ENCODE results near the gene SPATA2. TPM values are rescaled to one million over a fixed set of nuclear protein-coding genes. Genes with fewer than 3 reads are reported as not detected.

The SPATA2 gene
- total RNA-seq, 5 donors from 2014 or later (not counting 1 experiment from before 2014, with no cell fraction given): 9.6 to 19.4 (median 10.4) TPM

DNA sequence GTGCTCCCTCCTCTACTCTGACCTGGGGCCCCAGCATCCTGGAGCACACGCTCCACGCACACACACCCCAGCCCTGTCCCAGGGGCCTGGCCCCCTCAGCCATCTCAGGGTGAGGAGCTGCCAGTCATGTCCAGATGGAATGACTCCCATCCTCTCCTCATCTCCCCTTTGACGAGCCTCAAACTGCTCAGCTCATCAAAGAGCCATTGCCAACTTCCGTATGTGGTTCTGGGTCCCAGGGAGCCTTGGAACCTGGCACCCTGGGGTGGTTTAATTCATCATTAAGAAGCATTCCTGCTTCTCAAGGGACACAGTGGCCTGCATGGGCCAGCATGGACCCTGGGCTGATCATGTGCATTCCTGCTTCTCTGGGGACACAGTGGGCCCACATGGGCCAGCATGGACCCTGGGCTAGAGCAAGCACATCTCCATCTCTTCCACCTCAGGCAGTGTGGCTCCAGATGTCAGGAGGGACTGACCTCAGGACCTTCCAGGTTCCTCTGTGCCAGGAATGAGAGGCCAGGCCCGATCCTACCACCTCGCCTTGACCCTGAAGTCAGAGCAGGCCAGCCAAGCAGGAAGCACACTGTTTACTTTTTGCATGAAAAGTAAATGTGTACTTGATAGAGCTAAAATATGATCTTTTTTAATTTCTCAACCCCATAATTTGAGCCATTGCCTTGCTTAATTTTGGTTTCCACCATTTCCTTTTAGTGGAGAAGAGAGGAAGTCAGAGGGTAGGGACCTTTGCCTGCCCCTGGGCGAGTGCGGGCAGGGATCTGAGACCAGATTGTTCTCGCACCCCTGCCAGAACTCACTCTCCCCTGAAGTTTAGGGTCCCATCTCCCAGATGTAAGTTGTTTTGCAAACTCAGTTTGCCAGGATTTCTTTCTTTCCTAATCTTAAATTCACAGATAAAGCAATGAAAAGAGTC, 26.1 kb downstream of the SPATA2 start:
- Histone ChIP-seq H3K27me3 (replicated peaks in 1 of 2; ENCODE audit: control insufficient read depth in 2 of 2, extremely low read depth in 1 of 2, insufficient read depth in 2 of 2, low read length in 1 of 2) (no peaks in the 10 kb centered on the region), H3K4me3 (ENCODE audit: control insufficient read depth in 1 of 2, extremely low read depth in 1 of 2, low read length in 1 of 2) (no peak overlapping the region), H3K9me3 (no peaks in the 10 kb centered on the region), H3K36me3 (ENCODE audit: control insufficient read depth in 2 of 2, extremely low read depth in 1 of 2, insufficient read depth in 1 of 2, low read length in 1 of 2) (peaks cover 14 to 34% of the 10 kb centered on the region in 2 donors), H3K27ac (ENCODE audit: low read length) (no peak overlapping the region), H3K4me1 (ENCODE audit: control insufficient read depth in 1 of 2, extremely low read depth in 1 of 2, insufficient read depth in 2 of 2, low read length in 2 of 2) (peaks cover 0 to 21% of the 10 kb centered on the region in 2 experiments)
- DNase-seq: no peak
- no peak for ATAC-seq (replicated peaks in 1 of 4)
- H3K36me3 Mint-ChIP-seq: peaks cover 35% of the 10 kb centered on the region
- H3K27me3 Mint-ChIP-seq: no peaks in the 10 kb centered on the region
- POLR2A ChIA-PET: no interaction called here
- H3K9me3 Mint-ChIP-seq: no peaks in the 10 kb centered on the region
- peaks cover 13 to 20% (median 16%) of the 10 kb centered on the region in 3 donors for H3K4me1 Mint-ChIP-seq
- WGBS (ENCODE audit: insufficient coverage): 100% methylated on average over 3 of the region's 9 CpGs
- peak overlapping the region; percentile 11 to 16 for H3K27ac Mint-ChIP-seq
- CTCF ChIA-PET: interaction anchor here (0.6 kb wide), 2 partner anchors 43 to 84 kb away, joined by 4 read pairs; no protein-coding TSS in a partner anchor
- no peak overlapping the region for H3K4me3 Mint-ChIP-seq

DNA sequence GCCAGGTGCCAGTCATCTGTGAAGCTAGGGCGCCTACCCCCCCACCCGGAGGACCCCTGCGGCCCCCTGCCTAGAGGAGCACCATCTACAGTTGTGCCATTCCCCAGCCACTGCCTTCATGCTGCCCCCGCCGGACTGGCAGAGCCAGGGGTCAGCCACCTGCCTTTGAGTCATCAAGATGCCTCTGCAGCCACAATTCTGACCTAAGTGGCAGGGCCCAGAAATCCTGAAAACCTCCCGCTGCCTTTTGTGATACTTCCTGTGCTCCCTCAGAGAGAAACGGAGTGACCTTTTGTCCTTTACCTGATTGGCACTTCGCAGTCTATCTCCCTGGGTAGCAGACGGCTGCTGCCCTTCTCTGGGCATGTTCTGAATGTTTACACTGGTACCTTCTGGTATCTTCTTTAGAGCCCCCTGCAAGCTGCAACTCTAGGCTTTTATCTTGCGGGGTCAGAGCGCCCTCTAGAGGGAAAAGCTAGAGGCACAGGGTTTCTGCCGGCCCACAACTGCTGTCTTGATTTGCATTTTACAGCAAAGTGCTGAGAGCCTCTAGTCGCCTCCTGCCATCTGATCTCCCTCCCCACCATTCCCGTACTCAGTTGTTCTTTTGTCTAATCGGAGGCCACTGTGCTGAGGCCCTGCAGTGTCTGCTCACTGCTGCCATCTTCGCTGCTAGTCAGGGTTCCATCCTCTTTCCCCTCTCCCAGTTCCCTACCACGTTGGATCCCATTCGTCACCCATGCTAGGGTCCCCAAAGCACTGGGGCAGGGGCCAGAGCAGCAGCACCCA, 26.9 kb downstream of the SPATA2 start:
- 78% methylated on average over 17 of the region's 18 CpGs for WGBS (ENCODE audit: insufficient coverage)
- Histone ChIP-seq H3K36me3 (ENCODE audit: control insufficient read depth in 2 of 2, extremely low read depth in 1 of 2, insufficient read depth in 1 of 2, low read length in 1 of 2) (peaks cover 17 to 41% of the 10 kb centered on the region in 2 donors), H3K4me1 (ENCODE audit: control insufficient read depth in 1 of 2, extremely low read depth in 1 of 2, insufficient read depth in 2 of 2, low read length in 2 of 2) (peaks cover 0 to 17% of the 10 kb centered on the region in 2 experiments), H3K27ac (ENCODE audit: low read length) (no peak overlapping the region), H3K9me3 (no peaks in the 10 kb centered on the region), H3K27me3 (replicated peaks in 1 of 2; ENCODE audit: control insufficient read depth in 2 of 2, extremely low read depth in 1 of 2, insufficient read depth in 2 of 2, low read length in 1 of 2) (no peaks in the 10 kb centered on the region), H3K4me3 (ENCODE audit: control insufficient read depth in 1 of 2, extremely low read depth in 1 of 2, low read length in 1 of 2) (no peak overlapping the region)
- H3K27me3 Mint-ChIP-seq: no peaks in the 10 kb centered on the region
- CTCF ChIA-PET: interaction anchor here in 1 of 2 donors (0.6 kb wide), 1 partner anchor 83 kb away, joined by 4 read pairs; no protein-coding TSS in a partner anchor
- ATAC-seq (replicated peaks in 1 of 4): peak in 3 of 4 experiments; percentile 41 to 60 (median 54)
- no peak overlapping the region for H3K27ac Mint-ChIP-seq
- peaks cover 39% of the 10 kb centered on the region for H3K36me3 Mint-ChIP-seq
- H3K4me3 Mint-ChIP-seq: no peak overlapping the region
- H3K4me1 Mint-ChIP-seq: peaks cover 4 to 11% (median 8%) of the 10 kb centered on the region in 3 donors
- H3K9me3 Mint-ChIP-seq: no peaks in the 10 kb centered on the region
- peak in 30 of 35 experiments; percentile 10 to 72 (median 44) for DNase-seq
- POLR2A ChIA-PET: no interaction called here

DNA sequence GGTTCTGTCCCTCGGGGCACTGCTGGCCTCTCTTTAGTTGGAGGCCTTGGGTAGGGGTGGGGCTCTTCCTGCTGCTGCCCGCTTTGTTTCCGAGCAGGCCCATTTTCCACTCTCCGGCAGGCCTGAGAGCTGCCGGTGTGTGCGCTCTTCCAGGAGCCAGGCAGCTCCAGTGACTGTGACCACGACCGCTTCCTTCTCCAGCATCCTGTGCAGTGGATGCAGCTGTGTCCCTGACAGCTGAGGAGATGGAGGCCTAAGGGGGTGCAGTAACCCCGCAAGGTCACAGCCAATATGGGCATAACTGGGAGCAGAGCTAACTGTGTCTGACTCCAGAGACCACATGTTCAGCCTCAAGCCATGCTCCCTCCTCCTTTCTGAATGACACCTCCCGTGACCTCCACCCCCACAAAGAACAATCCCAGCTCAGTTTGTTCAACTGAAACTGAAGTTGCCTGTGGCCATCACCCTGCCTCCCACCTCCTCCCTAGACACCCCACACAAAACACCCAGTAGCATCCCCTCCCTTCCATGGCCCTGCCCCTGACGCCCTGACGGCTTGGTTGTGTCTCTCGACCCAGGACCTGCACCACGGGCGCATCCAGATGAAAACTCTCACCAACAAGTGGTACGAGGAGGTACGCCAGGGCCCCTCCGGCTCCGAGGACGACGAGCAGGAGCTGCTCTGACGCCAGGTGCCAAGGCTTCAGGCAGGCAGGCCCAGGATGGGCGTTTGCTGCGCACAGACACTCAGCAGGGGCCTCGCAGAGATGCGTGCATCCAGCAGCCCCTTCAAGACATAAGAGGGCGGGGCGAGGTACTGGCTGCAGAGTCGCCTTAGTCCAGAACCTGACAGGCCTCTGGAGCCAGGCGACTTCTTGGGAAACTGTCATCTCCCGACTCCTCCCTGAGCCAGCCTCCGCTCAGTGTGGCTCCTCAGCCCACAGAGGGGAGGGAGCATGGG, 27.8 kb downstream of the SPATA2 start:
- peak overlapping the region in 1 of 2 donors; percentile 20 for H3K27ac Mint-ChIP-seq
- 91% methylated on average over 26 of the region's 32 CpGs for WGBS (ENCODE audit: insufficient coverage)
- Histone ChIP-seq H3K36me3 (ENCODE audit: control insufficient read depth in 2 of 2, extremely low read depth in 1 of 2, insufficient read depth in 1 of 2, low read length in 1 of 2) (peaks cover 22 to 48% of the 10 kb centered on the region in 2 donors), H3K27ac (ENCODE audit: low read length) (no peak overlapping the region), H3K9me3 (no peaks in the 10 kb centered on the region), H3K4me1 (ENCODE audit: control insufficient read depth in 1 of 2, extremely low read depth in 1 of 2, insufficient read depth in 2 of 2, low read length in 2 of 2) (peaks cover 0 to 8% of the 10 kb centered on the region in 2 experiments), H3K27me3 (replicated peaks in 1 of 2; ENCODE audit: control insufficient read depth in 2 of 2, extremely low read depth in 1 of 2, insufficient read depth in 2 of 2, low read length in 1 of 2) (no peaks in the 10 kb centered on the region), H3K4me3 (ENCODE audit: control insufficient read depth in 1 of 2, extremely low read depth in 1 of 2, low read length in 1 of 2) (no peak overlapping the region)
- no peak overlapping the region for H3K4me3 Mint-ChIP-seq
- H3K27me3 Mint-ChIP-seq: no peaks in the 10 kb centered on the region
- ATAC-seq (replicated peaks in 1 of 4) (no peak), DNase-seq (no peak)
- H3K4me1 Mint-ChIP-seq: peaks cover 0 to 11% (median 2%) of the 10 kb centered on the region in 3 donors
- ChIA-PET CTCF (no interaction called here), POLR2A (interaction anchor here (0.5 to 0.6 kb wide), 2 partner anchors 12 to 176 kb away, joined by 3 to 4 read pairs; no protein-coding TSS in a partner anchor)
- H3K36me3 Mint-ChIP-seq: peaks cover 41% of the 10 kb centered on the region
- H3K9me3 Mint-ChIP-seq: no peaks in the 10 kb centered on the region

- POLR2A ChIA-PET: interaction anchor here (0.5 to 0.6 kb wide), 2 partner anchors 11 to 176 kb away, joined by 3 to 4 read pairs; no protein-coding TSS in a partner anchor
- no peak overlapping the region for H3K4me3 Mint-ChIP-seq
- peaks cover 0 to 11% (median 0%) of the 10 kb centered on the region in 3 donors for H3K4me1 Mint-ChIP-seq
- no peak overlapping the region for H3K27ac ChIP-seq (ENCODE audit: low read length)
- peaks cover 0 to 4% of the 10 kb centered on the region in 2 experiments for H3K4me1 ChIP-seq (ENCODE audit: control insufficient read depth in 1 of 2, extremely low read depth in 1 of 2, insufficient read depth in 2 of 2, low read length in 2 of 2)
- DNase-seq (no peak), ATAC-seq (replicated peaks in 1 of 4) (no peak)
- no peak overlapping the region for H3K27ac Mint-ChIP-seq
- H3K9me3 ChIP-seq: no peaks in the 10 kb centered on the region
- H3K27me3 Mint-ChIP-seq: no peaks in the 10 kb centered on the region
- no peaks in the 10 kb centered on the region for H3K9me3 Mint-ChIP-seq
- H3K36me3 Mint-ChIP-seq: peaks cover 46% of the 10 kb centered on the region
- H3K36me3 ChIP-seq (ENCODE audit: control insufficient read depth in 2 of 2, extremely low read depth in 1 of 2, insufficient read depth in 1 of 2, low read length in 1 of 2): peaks cover 23 to 56% of the 10 kb centered on the region in 2 donors
- CTCF ChIA-PET: interaction anchor here in 1 of 2 donors (0.6 to 0.7 kb wide), 2 partner anchors 20 to 87 kb away, joined by 3 to 4 read pairs; no protein-coding TSS in a partner anchor
- 98% methylated on average over 26 of the region's 30 CpGs for WGBS (ENCODE audit: insufficient coverage)
- no peak overlapping the region for H3K4me3 ChIP-seq (ENCODE audit: control insufficient read depth in 1 of 2, extremely low read depth in 1 of 2, low read length in 1 of 2)
- H3K27me3 ChIP-seq (replicated peaks in 1 of 2; ENCODE audit: control insufficient read depth in 2 of 2, extremely low read depth in 1 of 2, insufficient read depth in 2 of 2, low read length in 1 of 2): no peaks in the 10 kb centered on the region
Observed at GRCh38 chr20:49886571-49887213, 28.6 kb downstream of the SPATA2 start.

GRCh38 chr20:49885558-49886332, 29.6 kb downstream of the SPATA2 start:
- 94% methylated on average over 15 of the region's 16 CpGs for WGBS (ENCODE audit: insufficient coverage)
- ChIA-PET CTCF (interaction anchor here in 1 of 2 donors (0.5 to 0.6 kb wide), 2 partner anchors 9 to 88 kb away, joined by 4 read pairs; no protein-coding TSS in a partner anchor), POLR2A (no interaction called here)
- Mint-ChIP-seq H3K4me3 (no peak overlapping the region), H3K9me3 (no peaks in the 10 kb centered on the region), H3K27ac (no peak overlapping the region), H3K36me3 (peaks cover 50% of the 10 kb centered on the region), H3K27me3 (no peaks in the 10 kb centered on the region), H3K4me1 (peaks cover 0 to 11% (median 0%) of the 10 kb centered on the region in 3 donors)
- DNase-seq (no peak), ATAC-seq (replicated peaks in 1 of 4) (no peak)
- Histone ChIP-seq H3K4me1 (ENCODE audit: control insufficient read depth in 1 of 2, extremely low read depth in 1 of 2, insufficient read depth in 2 of 2, low read length in 2 of 2) (peaks cover 0 to 4% of the 10 kb centered on the region in 2 experiments), H3K27ac (ENCODE audit: low read length) (no peak overlapping the region), H3K36me3 (ENCODE audit: control insufficient read depth in 2 of 2, extremely low read depth in 1 of 2, insufficient read depth in 1 of 2, low read length in 1 of 2) (peaks cover 23 to 60% of the 10 kb centered on the region in 2 donors), H3K27me3 (replicated peaks in 1 of 2; ENCODE audit: control insufficient read depth in 2 of 2, extremely low read depth in 1 of 2, insufficient read depth in 2 of 2, low read length in 1 of 2) (no peaks in the 10 kb centered on the region), H3K4me3 (ENCODE audit: control insufficient read depth in 1 of 2, extremely low read depth in 1 of 2, low read length in 1 of 2) (no peak overlapping the region), H3K9me3 (no peaks in the 10 kb centered on the region)

All from T-cell (primary cell).